Measurements from ENCODE around the gene DHX9.

GRCh38 chr1:182905321-182905720 is 66.2 kb downstream of the DHX9 start:
- TF ChIP-seq POLR2A (IDR thresholded peaks at IDR 0.05) (no peak), CTCF (IDR thresholded peaks at IDR 0.05) (no peak)
